Measurements from ENCODE around the gene FAM3C.
A peak's percentile ranks its signal among the peaks of the same experiment; 100 is the strongest.

FAM3C gene

GRCh38 chr7:121404348-121404747 is 8.2 kb upstream of the FAM3C start:
- Mint-ChIP-seq H3K9me3 (no peaks in the 10 kb centered on the region), H3K36me3 (ENCODE audit: low read depth) (no peaks in the 10 kb centered on the region), H3K27me3 (ENCODE audit: low read depth) (no peaks in the 10 kb centered on the region), H3K4me3 (no peak overlapping the region), H3K4me1 (peaks cover 5% of the 10 kb centered on the region), H3K27ac (no peak overlapping the region)
- no peak for TF ChIP-seq CTCF (IDR thresholded peaks at IDR 0.05; ENCODE audit: unreplicated experiment in 3 of 3)

- Mint-ChIP-seq H3K27ac (no peak overlapping the region), H3K4me1 (peaks cover 10% of the 10 kb centered on the region), H3K36me3 (ENCODE audit: low read depth) (no peaks in the 10 kb centered on the region), H3K9me3 (no peaks in the 10 kb centered on the region), H3K4me3 (no peak overlapping the region), H3K27me3 (ENCODE audit: low read depth) (no peaks in the 10 kb centered on the region)
- no peak for TF ChIP-seq CTCF (IDR thresholded peaks at IDR 0.05; ENCODE audit: unreplicated experiment in 3 of 3)
Measured at GRCh38 chr7:121402701-121403100, 6.6 kb upstream of the FAM3C start.

- TF ChIP-seq CTCF (IDR thresholded peaks at IDR 0.05; ENCODE audit: unreplicated experiment in 3 of 3): no peak
- Mint-ChIP-seq H3K4me3 (no peak overlapping the region), H3K4me1 (peaks cover 16% of the 10 kb centered on the region), H3K27ac (peak overlapping the region in 2 of 3 experiments; percentile 58 to 62), H3K9me3 (no peaks in the 10 kb centered on the region), H3K36me3 (ENCODE audit: low read depth) (no peaks in the 10 kb centered on the region), H3K27me3 (ENCODE audit: low read depth) (no peaks in the 10 kb centered on the region)
Measured at GRCh38 chr7:121401896-121402295, 5.8 kb upstream of the FAM3C start.

GRCh38 chr7:121398246-121398645 is 2.1 kb upstream of the FAM3C start:
- peak overlapping the region; percentile 56 to 70 (median 69) for H3K27ac Mint-ChIP-seq
- H3K9me3 Mint-ChIP-seq: no peaks in the 10 kb centered on the region
- no peak overlapping the region for H3K4me3 Mint-ChIP-seq
- no peak for TF ChIP-seq CTCF (IDR thresholded peaks at IDR 0.05; ENCODE audit: unreplicated experiment in 3 of 3)
- H3K36me3 Mint-ChIP-seq (ENCODE audit: low read depth): peaks cover 6% of the 10 kb centered on the region
- peaks cover 25% of the 10 kb centered on the region for H3K4me1 Mint-ChIP-seq
- no peaks in the 10 kb centered on the region for H3K27me3 Mint-ChIP-seq (ENCODE audit: low read depth)

- H3K9me3 Mint-ChIP-seq: no peaks in the 10 kb centered on the region
- TF ChIP-seq CTCF (IDR thresholded peaks at IDR 0.05; ENCODE audit: unreplicated experiment in 3 of 3): no peak
- H3K36me3 Mint-ChIP-seq (ENCODE audit: low read depth): peaks cover 9% of the 10 kb centered on the region
- H3K27ac Mint-ChIP-seq: peak overlapping the region; percentile 69 to 87 (median 73)
- H3K4me3 Mint-ChIP-seq: peak overlapping the region; percentile 16 to 83 (median 64)
- no peaks in the 10 kb centered on the region for H3K27me3 Mint-ChIP-seq (ENCODE audit: low read depth)
- H3K4me1 Mint-ChIP-seq: peaks cover 25% of the 10 kb centered on the region
Measured at GRCh38 chr7:121397822-121398221, 1.7 kb upstream of the FAM3C start.

- Mint-ChIP-seq H3K4me3 (peak overlapping the region; percentile 64 to 83 (median 80)), H3K9me3 (no peaks in the 10 kb centered on the region), H3K36me3 (ENCODE audit: low read depth) (peaks cover 13% of the 10 kb centered on the region), H3K27ac (peak overlapping the region; percentile 68 to 87 (median 73)), H3K27me3 (ENCODE audit: low read depth) (no peaks in the 10 kb centered on the region), H3K4me1 (peaks cover 25% of the 10 kb centered on the region)
- TF ChIP-seq CTCF (IDR thresholded peaks at IDR 0.05; ENCODE audit: unreplicated experiment in 3 of 3): no peak
Measured at GRCh38 chr7:121397361-121397760, 1.3 kb upstream of the FAM3C start.
